GM23248 (cell line): ENCODE data around the gene FGD5.

Source experiments
- EZH2 ChIP-seq: fragments of 200-600 bp; sonication (generic); IDR thresholded peaks from 2 replicates; pipeline ENCODE4 v1.6.1; 2018; ENCODE audit warnings: antibody characterized with exemption, mild to moderate bottlenecking; ENCODE audit not compliant: insufficient read depth, poor library complexity, severe bottlenecking
- EZH2phosphoT487 ChIP-seq: fragments of 200-600 bp; sonication (generic); IDR thresholded peaks from 2 replicates; pipeline ENCODE4 v1.6.1; 2018; ENCODE audit warnings: antibody characterized with exemption, moderate library complexity, mild to moderate bottlenecking, low read depth; ENCODE audit not compliant: insufficient read depth

DNA sequence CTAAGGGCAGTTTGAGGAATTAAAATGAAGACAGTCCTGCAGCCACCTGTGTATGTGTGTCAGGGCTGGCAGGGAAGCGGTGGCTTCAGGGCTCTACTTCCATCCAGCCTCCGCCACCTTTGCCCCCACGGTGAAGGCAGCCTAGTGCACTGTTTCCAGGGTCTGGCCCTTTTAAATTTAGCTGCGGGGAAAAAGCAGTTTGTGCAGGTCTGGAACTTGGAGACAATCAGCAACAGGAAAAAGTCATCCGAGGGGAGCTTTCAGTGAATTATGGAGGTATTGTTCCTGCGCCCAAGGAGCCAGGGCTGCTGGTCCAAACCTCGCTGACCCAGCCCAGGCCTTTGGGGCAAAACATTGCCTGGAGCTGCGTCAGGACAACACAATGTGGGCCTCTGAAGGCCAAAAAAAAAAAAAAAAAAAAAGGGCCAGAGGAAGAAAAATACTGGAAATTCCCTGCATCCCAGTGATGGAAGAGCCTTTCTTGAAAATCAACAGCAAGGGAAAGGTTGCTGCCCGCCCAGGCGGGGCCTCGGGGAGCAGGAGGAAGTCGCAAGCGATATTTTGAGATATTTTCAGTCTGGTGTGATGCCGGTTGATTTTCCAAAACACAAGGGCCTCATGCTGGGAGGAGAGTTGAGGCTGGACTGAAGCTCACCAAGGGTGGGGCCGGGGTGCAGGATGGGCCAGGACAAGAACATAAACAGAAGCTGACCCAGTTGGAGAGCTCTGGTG lies 25.5 kb upstream of the FGD5 start:
- TF ChIP-seq EZH2phosphoT487 (no peak), EZH2 (no peak)
